GM12874 (cell line): ENCODE measurements around the gene PTPN5.

Experiments
- TF ChIP-seq, protein P1 (sequence below): IDR thresholded peaks from 2 replicates; pipeline ENCODE4 v1.5.1; 2011; ENCODE audit warnings: low read depth, mild to moderate bottlenecking, control low read depth, low read length, moderate library complexity; ENCODE audit not compliant: insufficient read depth

Gene PTPN5

DNA sequence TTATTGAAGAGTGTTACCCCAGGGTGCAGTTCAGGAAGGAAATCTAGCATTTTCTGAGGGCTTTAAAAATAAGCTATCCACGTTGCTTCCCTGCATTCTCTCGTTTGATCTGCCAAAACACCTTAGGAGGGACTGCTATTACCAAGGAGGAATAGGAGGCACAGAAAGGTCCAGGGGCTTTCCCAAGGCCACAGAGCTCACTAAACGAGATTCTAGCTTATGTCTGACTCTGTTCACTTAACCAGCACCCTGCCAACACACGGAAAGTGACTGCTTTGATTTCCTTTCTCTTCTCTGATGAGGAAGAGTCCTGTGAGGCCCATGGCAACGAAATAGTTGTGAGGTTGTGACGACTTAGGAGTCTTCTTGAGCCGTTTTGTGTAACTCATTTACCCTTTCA is 3.4 kb upstream of the PTPN5 start:
- TF ChIP-seq, protein P1, sequence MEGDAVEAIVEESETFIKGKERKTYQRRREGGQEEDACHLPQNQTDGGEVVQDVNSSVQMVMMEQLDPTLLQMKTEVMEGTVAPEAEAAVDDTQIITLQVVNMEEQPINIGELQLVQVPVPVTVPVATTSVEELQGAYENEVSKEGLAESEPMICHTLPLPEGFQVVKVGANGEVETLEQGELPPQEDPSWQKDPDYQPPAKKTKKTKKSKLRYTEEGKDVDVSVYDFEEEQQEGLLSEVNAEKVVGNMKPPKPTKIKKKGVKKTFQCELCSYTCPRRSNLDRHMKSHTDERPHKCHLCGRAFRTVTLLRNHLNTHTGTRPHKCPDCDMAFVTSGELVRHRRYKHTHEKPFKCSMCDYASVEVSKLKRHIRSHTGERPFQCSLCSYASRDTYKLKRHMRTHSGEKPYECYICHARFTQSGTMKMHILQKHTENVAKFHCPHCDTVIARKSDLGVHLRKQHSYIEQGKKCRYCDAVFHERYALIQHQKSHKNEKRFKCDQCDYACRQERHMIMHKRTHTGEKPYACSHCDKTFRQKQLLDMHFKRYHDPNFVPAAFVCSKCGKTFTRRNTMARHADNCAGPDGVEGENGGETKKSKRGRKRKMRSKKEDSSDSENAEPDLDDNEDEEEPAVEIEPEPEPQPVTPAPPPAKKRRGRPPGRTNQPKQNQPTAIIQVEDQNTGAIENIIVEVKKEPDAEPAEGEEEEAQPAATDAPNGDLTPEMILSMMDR: no peak

DNA sequence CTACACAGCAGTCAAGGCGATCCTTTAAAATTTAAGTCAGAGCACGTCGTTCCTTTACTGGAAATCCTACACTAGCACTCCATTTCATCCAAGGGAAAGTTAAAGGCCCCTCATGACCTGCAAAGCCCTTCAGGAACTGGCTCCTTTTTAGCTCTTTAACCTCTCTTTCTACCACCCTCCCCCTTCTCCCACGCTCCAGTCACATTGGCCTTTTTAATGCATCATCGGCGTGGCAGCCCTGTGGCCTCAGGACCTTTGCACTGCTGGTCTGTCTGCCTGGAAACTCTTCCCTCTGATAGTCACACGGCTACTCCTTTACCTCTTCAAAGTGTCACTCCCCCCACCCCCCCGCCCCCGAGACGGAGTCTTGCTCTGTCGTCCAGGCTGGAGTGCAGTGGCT is 1.2 kb upstream of the PTPN5 start:
- TF ChIP-seq, protein P1: no peak

DNA sequence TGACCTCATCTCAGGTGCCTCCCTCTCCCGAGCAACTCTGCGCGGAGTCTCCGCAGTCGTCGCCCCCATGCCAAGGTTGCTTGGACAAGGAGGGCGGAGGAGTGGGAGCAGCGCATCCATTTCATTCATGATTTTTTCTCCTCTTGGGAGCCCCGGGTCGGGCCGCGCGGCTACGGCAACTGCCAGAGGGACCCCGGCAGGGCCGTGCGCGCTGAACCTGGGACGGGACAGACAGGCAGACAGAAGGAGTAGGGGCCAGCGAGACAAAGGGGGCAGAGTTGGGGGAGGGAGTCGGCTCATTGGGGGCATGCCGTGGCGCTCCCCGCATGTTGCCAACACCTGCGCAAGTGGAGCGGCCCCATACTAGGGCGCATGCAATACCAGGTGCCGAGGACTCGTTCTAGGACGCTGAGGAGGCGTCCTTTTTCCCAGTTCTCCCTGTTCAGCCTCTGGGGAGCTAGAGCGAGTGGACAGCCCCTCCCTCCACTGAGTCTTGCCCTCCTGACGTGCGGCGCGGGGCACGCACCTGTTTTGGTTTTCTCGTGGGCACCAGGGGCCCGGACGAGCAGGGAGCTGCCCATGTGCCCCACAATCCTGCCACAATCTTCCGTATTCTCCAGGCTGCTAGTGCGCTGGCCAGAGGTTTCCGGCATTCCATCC is 501 bp upstream of the PTPN5 start:
- TF ChIP-seq, protein P1: no peak

DNA sequence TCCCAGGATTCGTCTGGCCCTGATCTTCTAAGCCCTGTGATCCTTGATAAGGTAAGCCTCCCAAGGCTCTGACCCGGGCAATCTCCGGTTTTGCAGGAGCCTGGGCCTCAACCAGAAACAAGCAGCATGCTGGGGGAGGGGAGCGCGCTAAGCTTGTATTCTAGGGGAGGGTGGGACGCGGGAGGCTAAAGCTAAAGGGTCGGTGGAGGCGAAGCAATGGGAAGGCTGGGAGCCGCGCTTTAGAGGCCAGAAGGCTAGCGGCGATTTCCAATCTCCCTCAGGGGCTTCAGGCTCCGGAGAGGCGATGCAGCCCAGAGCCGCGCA is 753 bp downstream of the PTPN5 start:
- TF ChIP-seq, protein P1: no peak

DNA sequence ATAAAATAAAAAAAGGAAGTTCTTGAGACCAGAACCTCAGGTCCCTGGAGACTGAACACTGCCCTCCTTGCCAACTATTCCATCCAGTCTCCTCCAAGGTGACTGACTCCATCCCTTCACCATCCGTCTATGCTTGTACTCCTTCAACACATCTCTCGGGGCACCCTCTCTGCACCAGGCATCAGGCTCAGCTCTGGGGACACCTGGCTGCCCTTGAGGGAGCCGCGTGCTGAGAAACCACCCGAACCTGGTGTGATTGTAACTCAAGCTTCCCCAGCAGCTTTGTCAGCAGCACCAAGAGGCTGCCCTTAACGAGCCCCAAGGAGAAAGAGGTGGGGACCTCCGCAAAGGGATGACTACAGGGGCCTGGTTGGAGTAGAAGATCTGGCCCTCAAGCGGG is 1.7 kb downstream of the PTPN5 start:
- TF ChIP-seq, protein P1: no peak

DNA sequence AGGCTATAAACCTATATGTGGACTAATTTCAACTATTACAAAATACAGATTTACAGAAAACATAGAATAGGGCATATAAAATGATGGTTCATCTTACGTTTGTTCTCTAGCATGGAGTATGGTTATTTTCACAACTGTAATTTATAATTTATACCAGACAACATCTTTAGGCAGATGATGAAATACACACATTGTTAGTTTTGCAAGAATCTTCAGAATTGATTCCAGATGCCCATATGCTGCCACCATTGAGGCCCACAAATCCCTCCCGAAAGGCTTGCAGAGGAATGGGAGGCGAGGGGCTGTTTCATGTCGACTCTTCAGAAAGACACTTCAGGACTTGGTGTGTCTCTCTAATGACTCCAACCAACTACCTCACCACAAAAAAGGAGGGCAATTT is 6.2 kb downstream of the PTPN5 start:
- TF ChIP-seq, protein P1: no peak

DNA sequence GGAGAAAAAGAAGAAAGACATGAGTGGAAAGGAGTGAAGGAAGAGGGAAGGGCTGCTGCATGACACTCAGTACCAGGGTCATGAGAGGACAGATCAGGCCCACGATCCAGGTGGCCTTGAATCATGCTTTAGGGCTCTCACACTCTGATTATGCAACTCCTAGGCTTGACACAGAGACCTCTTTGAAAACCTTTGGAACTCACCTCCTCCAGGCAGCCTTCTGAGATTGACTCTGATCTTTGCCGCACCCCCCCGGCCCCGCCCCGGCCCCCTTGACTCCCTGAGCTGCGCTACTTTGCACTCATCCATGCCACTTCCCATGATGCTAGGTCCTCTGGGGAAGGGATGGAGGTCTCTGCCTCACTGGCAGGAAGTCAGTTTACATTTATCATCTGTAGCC is 10.7 kb downstream of the PTPN5 start:
- TF ChIP-seq, protein P1: no peak
